Body of pancreas (tissue), 4 donors: Measurements from ENCODE around the gene ZBED1. TPM values are rescaled to one million over a fixed set of nuclear protein-coding genes. Genes with fewer than 3 reads are reported as not detected.
"Not testable (repeated sequence)": the region's sequence is repeated elsewhere in the genome, so short reads cannot be mapped to it uniquely, and the experiment has no call there.

Experiments
- ATAC-seq: fragments of 150-250 bp; one replicate; pipeline ENCODE4 v1.9.1; 2016
- DNase-seq, 4 donors: peaks; one replicate each; pipeline ENCODE4 v3.0.0-alpha.2; 2019
- H3K27ac ChIP-seq, 4 donors: fragments of 200-600 bp; sonication (generic); 1 replicate in 3 of 4; 2 replicates in 1 of 4; pipeline versions ENCODE4 v1.5.1 to v1.6.1; 2016 to 2019; ENCODE audit warnings: mild to moderate bottlenecking in 1 of 4, mixed read lengths in 1 of 4, moderate library complexity in 1 of 4
- H3K27me3 ChIP-seq, 2 donors: fragments of 200-600 bp; sonication (generic); one replicate each; pipeline ENCODE4 v1.6.0; 2016; ENCODE audit warnings: mild to moderate bottlenecking in 1 of 2
- H3K36me3 ChIP-seq, 2 donors: fragments of 200-600 bp; sonication (generic); replicated peaks in 1 of 2; 2 replicates each; pipeline ENCODE4 v1.5.1; 2016; ENCODE audit warnings: low read depth in 2 of 2; ENCODE audit not compliant: insufficient read depth in 1 of 2
- H3K4me1 ChIP-seq: fragments of 200-600 bp; sonication (generic); one replicate; pipeline ENCODE4 v1.6.0; 2016
- H3K4me3 ChIP-seq, 2 donors: fragments of 200-600 bp; sonication (generic); 1 replicate in 1 of 2; 2 replicates in 1 of 2; pipeline ENCODE4 v1.5.1; 2016 to 2019
- H3K9me3 ChIP-seq, 3 donors: fragments of 200-600 bp; sonication (generic); 1 replicate in 2 of 3; 2 replicates in 1 of 3; pipeline ENCODE4 v1.5.1; 2016
- POLR2A ChIP-seq, 3 donors: fragments of 450-650 bp; IDR thresholded peaks; one replicate each; pipeline ENCODE4 v1.6.1; 2016; ENCODE audit warnings: antibody characterized with exemption in 3 of 3, mild to moderate bottlenecking in 2 of 3
- WGBS, 2 donors: methylation state at CpG; one replicate each; pipeline ENCODE4 v1.1.5; 2017; 5-methylcytosine and 5-hydroxymethylcytosine counted together
- intact Hi-C: fragments of 100-400 bp; cut with DNase I; formaldehyde crosslinking; loops from one replicate; pipeline ENCODE4 v1.15.1; 2023
- total RNA-seq, 2 donors: library from RNA; depleted of rRNA; stranded (reverse); fragments of >200 nt; gene quantifications; one replicate each; pipeline ENCODE4 v1.1.0, GENCODE V29; 2016
- TF ChIP-seq, protein P1 (sequence below), 7 experiments: fragments of 450-650 bp in 4 of 7; fragments of 200-600 bp in 3 of 7; sonication (generic) in 3 of 7; IDR thresholded peaks; one replicate each; pipeline ENCODE4 v1.5.1; 2016 to 2019; ENCODE audit warnings: antibody characterized with exemption in 7 of 7

Gene ZBED1
- total RNA-seq, 2 donors from 2014 or later, result 35.5 to 39.2 TPM

- Histone ChIP-seq H3K36me3 (no peaks in the 10 kb centered on the region), H3K27ac (no peak overlapping the region), H3K27me3 (no peaks in the 10 kb centered on the region), H3K4me3 (no peak overlapping the region), H3K9me3 (no peaks in the 10 kb centered on the region), H3K4me1 (no peaks in the 10 kb centered on the region)
- whole genome bisulfite sequencing, 2 donors, result 93 to 96% methylated on average over 8 of the region's 8 CpGs
- ATAC-seq (no peak), DNase-seq (no peak)
- TF ChIP-seq POLR2A (IDR thresholded peaks at IDR 0.05), result no peak
- TF ChIP-seq, protein P1, sequence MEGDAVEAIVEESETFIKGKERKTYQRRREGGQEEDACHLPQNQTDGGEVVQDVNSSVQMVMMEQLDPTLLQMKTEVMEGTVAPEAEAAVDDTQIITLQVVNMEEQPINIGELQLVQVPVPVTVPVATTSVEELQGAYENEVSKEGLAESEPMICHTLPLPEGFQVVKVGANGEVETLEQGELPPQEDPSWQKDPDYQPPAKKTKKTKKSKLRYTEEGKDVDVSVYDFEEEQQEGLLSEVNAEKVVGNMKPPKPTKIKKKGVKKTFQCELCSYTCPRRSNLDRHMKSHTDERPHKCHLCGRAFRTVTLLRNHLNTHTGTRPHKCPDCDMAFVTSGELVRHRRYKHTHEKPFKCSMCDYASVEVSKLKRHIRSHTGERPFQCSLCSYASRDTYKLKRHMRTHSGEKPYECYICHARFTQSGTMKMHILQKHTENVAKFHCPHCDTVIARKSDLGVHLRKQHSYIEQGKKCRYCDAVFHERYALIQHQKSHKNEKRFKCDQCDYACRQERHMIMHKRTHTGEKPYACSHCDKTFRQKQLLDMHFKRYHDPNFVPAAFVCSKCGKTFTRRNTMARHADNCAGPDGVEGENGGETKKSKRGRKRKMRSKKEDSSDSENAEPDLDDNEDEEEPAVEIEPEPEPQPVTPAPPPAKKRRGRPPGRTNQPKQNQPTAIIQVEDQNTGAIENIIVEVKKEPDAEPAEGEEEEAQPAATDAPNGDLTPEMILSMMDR (IDR thresholded peaks at IDR 0.05), result no peak
- intact Hi-C loops, result no loop called here
These were observed 19.8 kb upstream of the ZBED1 start for GRCh38 chrX:2520539-2520938.

DNA sequence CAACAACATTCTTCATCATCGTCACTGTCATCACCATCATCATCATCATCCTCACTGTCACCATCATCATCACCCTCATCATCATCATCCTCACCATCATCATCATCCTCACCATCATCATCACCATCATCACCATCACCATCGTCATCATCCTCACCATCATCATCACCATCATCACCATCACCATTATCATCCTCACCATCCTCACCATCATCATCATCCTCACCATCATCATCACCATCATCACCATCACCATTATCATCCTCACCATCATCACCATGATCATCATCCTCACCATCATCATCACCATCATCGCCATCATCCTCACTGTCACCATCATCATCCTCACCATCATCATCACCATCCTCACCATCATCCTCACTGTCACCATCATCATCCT lies 18.9 kb upstream of the ZBED1 start:
- WGBS, 2 donors, result 56 to 68% methylated on average over 3 of the region's 3 CpGs
- not testable (repeated sequence) for ATAC-seq, H3K9me3 ChIP-seq

DNA sequence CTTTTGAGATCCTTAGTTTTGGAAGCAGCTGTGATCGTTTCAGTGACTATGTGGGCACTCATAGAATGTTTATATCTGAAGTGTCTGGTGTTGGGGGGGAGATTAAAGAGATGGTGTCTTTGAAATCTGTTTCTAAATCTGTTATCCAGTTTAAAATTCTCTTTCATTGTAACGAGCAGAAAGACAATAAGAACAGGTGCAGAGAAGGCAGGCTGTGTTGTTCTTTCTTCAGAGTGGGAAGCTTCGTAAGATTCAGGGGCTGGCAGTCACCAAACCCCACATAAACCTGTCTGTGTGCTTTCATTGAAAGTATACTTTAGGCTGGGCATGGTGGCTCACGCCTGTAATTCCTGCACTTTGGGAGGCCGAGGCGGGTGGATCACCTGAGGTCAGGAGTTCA lies 16.3 kb upstream of the ZBED1 start:
- 80 to 85% methylated on average over 5 to 6 of the region's 6 CpGs for WGBS, 2 donors

More for the DNA sequence above, 18.9 kb upstream of the ZBED1 start:
- intact Hi-C loops, H3K36me3 ChIP-seq, DNase-seq, H3K4me3 ChIP-seq, H3K27me3 ChIP-seq, H3K4me1 ChIP-seq, H3K27ac ChIP-seq: not testable (repeated sequence)

DNA sequence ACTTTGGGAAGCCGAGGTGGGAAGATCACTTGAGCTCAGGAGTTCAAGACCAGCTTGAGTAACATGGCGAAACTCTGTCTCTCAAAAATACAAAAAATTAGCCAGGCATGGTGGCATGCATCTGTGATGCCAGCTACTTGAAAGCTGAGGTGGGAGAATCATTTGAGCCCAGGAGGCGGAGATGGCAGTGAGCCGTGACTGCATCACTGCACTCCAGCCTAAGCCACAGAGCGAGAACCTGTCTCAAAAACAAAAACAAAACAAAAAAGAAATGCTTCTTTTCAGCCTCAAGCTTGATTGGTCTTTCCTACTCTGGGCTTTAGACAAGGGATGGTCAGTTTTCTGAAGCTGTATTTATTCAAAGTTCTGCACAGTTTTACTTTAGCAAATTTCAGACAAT lies 15.8 kb upstream of the ZBED1 start:
- ATAC-seq, result no peak
- 88 to 92% methylated on average over 5 of the region's 5 CpGs for WGBS, 2 donors
- Histone ChIP-seq H3K4me3 (no peak overlapping the region), H3K36me3 (no peaks in the 10 kb centered on the region), H3K4me1 (no peaks in the 10 kb centered on the region), H3K27me3 (no peaks in the 10 kb centered on the region), H3K27ac (no peak overlapping the region), H3K9me3 (no peaks in the 10 kb centered on the region)
- intact Hi-C loops, result no loop called here
- TF ChIP-seq POLR2A (IDR thresholded peaks at IDR 0.05), result no peak
- TF ChIP-seq, protein P1 (IDR thresholded peaks at IDR 0.05), result no peak
- no peak for DNase-seq

More for the DNA sequence above, 16.3 kb upstream of the ZBED1 start:
- DNase-seq (no peak), ATAC-seq (no peak)
- Histone ChIP-seq H3K4me3 (no peak overlapping the region), H3K4me1 (no peaks in the 10 kb centered on the region), H3K27me3 (no peaks in the 10 kb centered on the region), H3K9me3 (no peaks in the 10 kb centered on the region), H3K27ac (no peak overlapping the region), H3K36me3 (no peaks in the 10 kb centered on the region)
- no peak for TF ChIP-seq POLR2A (IDR thresholded peaks at IDR 0.05)
- TF ChIP-seq, protein P1 (IDR thresholded peaks at IDR 0.05), result no peak
- intact Hi-C loops, result no loop called here

DNA sequence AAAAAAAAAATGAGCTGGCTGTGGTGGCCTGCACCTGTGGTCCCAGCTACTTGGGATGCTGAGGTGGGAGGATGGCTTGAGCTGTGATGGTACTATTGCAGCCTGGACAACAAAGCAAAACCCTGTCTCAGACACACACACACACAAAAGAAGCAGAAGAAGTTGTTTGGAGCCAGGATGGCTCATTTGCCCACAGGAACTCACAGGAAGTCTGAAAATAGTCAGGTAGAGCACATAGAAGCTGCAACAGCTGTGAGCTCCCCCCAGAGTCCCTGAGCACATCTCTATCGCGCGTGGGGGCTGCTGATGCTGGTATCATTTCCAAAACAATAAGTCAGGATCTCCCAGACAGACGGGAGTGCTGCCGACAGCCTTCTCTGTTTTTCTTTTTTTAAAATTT lies 13.4 kb upstream of the ZBED1 start:
- ATAC-seq (no peak), DNase-seq (no peak)
- intact Hi-C loops, result no loop called here
- no peaks in the 10 kb centered on the region for H3K36me3 ChIP-seq
- no peaks in the 10 kb centered on the region for H3K4me1 ChIP-seq
- H3K9me3 ChIP-seq, result no peaks in the 10 kb centered on the region
- TF ChIP-seq, protein P1 (IDR thresholded peaks at IDR 0.05), result no peak
- no peak for TF ChIP-seq POLR2A (IDR thresholded peaks at IDR 0.05)
- H3K27ac ChIP-seq, result no peak overlapping the region
- no peak overlapping the region for H3K4me3 ChIP-seq
- no peaks in the 10 kb centered on the region for H3K27me3 ChIP-seq
- WGBS, 2 donors, result 57 to 62% methylated on average over 5 of the region's 5 CpGs
